Measurements from ENCODE around the gene CHN2.

Gene CHN2

GRCh38 chr7:29424984-29425309, 230.4 kb downstream of the CHN2 start:
- Histone ChIP-seq H3K27ac (no peak overlapping the region), H3K9ac (no peak overlapping the region), H3K4me3 (ENCODE audit: low read depth, low read length) (no peak overlapping the region), H3K4me2 (ENCODE audit: low read length) (no peak overlapping the region), H3K9me3 (ENCODE audit: control insufficient read depth, low read length) (no peaks in the 10 kb centered on the region), H2AFZ (no peak overlapping the region), H3K36me3 (ENCODE audit: control insufficient read depth, insufficient read depth, low read length) (no peaks in the 10 kb centered on the region), H3K79me2 (no peaks in the 10 kb centered on the region), H3K27me3 (ENCODE audit: control insufficient read depth, insufficient read depth, low read length) (no peaks in the 10 kb centered on the region), H3K4me1 (no peaks in the 10 kb centered on the region)
- TF ChIP-seq CTCF (IDR thresholded peaks at IDR 0.05): no peak

GRCh38 chr7:29426587-29426986, 232.0 kb downstream of the CHN2 start:
- Histone ChIP-seq H3K9ac (no peak overlapping the region), H3K4me2 (ENCODE audit: low read length) (no peak overlapping the region), H3K36me3 (ENCODE audit: control insufficient read depth, insufficient read depth, low read length) (no peaks in the 10 kb centered on the region), H3K27ac (no peak overlapping the region), H3K4me1 (no peaks in the 10 kb centered on the region), H3K9me3 (ENCODE audit: control insufficient read depth, low read length) (no peaks in the 10 kb centered on the region), H3K27me3 (ENCODE audit: control insufficient read depth, insufficient read depth, low read length) (no peaks in the 10 kb centered on the region), H2AFZ (no peak overlapping the region), H3K4me3 (ENCODE audit: low read depth, low read length) (no peak overlapping the region), H3K79me2 (no peaks in the 10 kb centered on the region)
- no peak for TF ChIP-seq CTCF (IDR thresholded peaks at IDR 0.05)

GRCh38 chr7:29429401-29429800, 234.8 kb downstream of the CHN2 start:
- no peak for TF ChIP-seq CTCF (IDR thresholded peaks at IDR 0.05)
- no peaks in the 10 kb centered on the region for H3K36me3 ChIP-seq (ENCODE audit: control insufficient read depth, insufficient read depth, low read length)
- H3K4me1 ChIP-seq: no peaks in the 10 kb centered on the region
- no peak overlapping the region for H3K4me3 ChIP-seq (ENCODE audit: low read depth, low read length)
- no peak overlapping the region for H3K9ac ChIP-seq
- no peaks in the 10 kb centered on the region for H3K27me3 ChIP-seq (ENCODE audit: control insufficient read depth, insufficient read depth, low read length)
- no peak overlapping the region for H3K27ac ChIP-seq
- H3K9me3 ChIP-seq (ENCODE audit: control insufficient read depth, low read length): no peaks in the 10 kb centered on the region
- H2AFZ ChIP-seq: no peak overlapping the region
- no peaks in the 10 kb centered on the region for H3K79me2 ChIP-seq
- no peak overlapping the region for H3K4me2 ChIP-seq (ENCODE audit: low read length)

GRCh38 chr7:29430279-29430949, 235.8 kb downstream of the CHN2 start:
- H3K4me1 ChIP-seq: no peaks in the 10 kb centered on the region
- H2AFZ ChIP-seq: no peak overlapping the region
- no peaks in the 10 kb centered on the region for H3K27me3 ChIP-seq (ENCODE audit: control insufficient read depth, insufficient read depth, low read length)
- H3K4me2 ChIP-seq (ENCODE audit: low read length): no peak overlapping the region
- no peak overlapping the region for H3K27ac ChIP-seq
- no peaks in the 10 kb centered on the region for H3K79me2 ChIP-seq
- H3K4me3 ChIP-seq (ENCODE audit: low read depth, low read length): no peak overlapping the region
- H3K9ac ChIP-seq: no peak overlapping the region
- H3K9me3 ChIP-seq (ENCODE audit: control insufficient read depth, low read length): no peaks in the 10 kb centered on the region
- no peaks in the 10 kb centered on the region for H3K36me3 ChIP-seq (ENCODE audit: control insufficient read depth, insufficient read depth, low read length)
- TF ChIP-seq CTCF (IDR thresholded peaks at IDR 0.05): no peak

GRCh38 chr7:29431686-29432085, 237.1 kb downstream of the CHN2 start:
- no peaks in the 10 kb centered on the region for H3K9me3 ChIP-seq (ENCODE audit: control insufficient read depth, low read length)
- no peaks in the 10 kb centered on the region for H3K79me2 ChIP-seq
- no peak overlapping the region for H3K9ac ChIP-seq
- no peak overlapping the region for H3K4me3 ChIP-seq (ENCODE audit: low read depth, low read length)
- H3K4me2 ChIP-seq (ENCODE audit: low read length): no peak overlapping the region
- H3K4me1 ChIP-seq: no peaks in the 10 kb centered on the region
- H3K27me3 ChIP-seq (ENCODE audit: control insufficient read depth, insufficient read depth, low read length): no peaks in the 10 kb centered on the region
- no peaks in the 10 kb centered on the region for H3K36me3 ChIP-seq (ENCODE audit: control insufficient read depth, insufficient read depth, low read length)
- no peak overlapping the region for H2AFZ ChIP-seq
- TF ChIP-seq CTCF (IDR thresholded peaks at IDR 0.05): no peak
- no peak overlapping the region for H3K27ac ChIP-seq

All from parathyroid adenoma (tissue), 2 donors.